A673 (cell line): ENCODE data around the gene SNRNP40. TPM values are rescaled to one million over a fixed set of nuclear protein-coding genes. Genes with fewer than 3 reads are reported as not detected.

ENCODE experiments used
- BruUV-seq: library from RNA; stranded (reverse); fragments of 400-500 nt; replicated peaks from 2 replicates; lab custom pipeline; 2021; lab: Mats Ljungman, UMichigan
- CTCF ChIA-PET: fragments of 300-600 bp; sonication (Branson Sonifier 250); formaldehyde crosslinking; loops from one replicate; lab custom pipeline; 2022; ENCODE audit warnings: antibody characterized with exemption; lab: Charles Lee
- POLR2A ChIA-PET: fragments of 300-600 bp; sonication (Branson Sonifier 250); formaldehyde crosslinking; loops from one replicate; lab custom pipeline; 2022; ENCODE audit warnings: antibody characterized with exemption; ENCODE audit not compliant: low non-redundant PET; lab: Charles Lee
- DNase-seq: peaks from one replicate; pipeline ENCODE4 v3.0.0-alpha.2; 2015; ENCODE audit warnings: low spot score
- H3K27ac ChIP-seq: fragments of 200-600 bp; sonication (generic); 2 replicates; pipeline ENCODE4 v1.5.1; 2016; ENCODE audit warnings: mixed run types, low read depth, mild to moderate bottlenecking, mixed read lengths, antibody characterized with exemption, low read length; ENCODE audit not compliant: poor library complexity, severe bottlenecking
- H3K27me3 ChIP-seq: fragments of 200-600 bp; sonication (generic); replicated peaks from 2 replicates; pipeline ENCODE4 v1.6.1; 2017; ENCODE audit warnings: mixed run types, low read depth, mild to moderate bottlenecking, mixed read lengths, antibody characterized with exemption, low read length; ENCODE audit not compliant: insufficient read depth, poor library complexity
- H3K36me3 ChIP-seq: fragments of 200-600 bp; sonication (generic); 2 replicates; pipeline ENCODE4 v1.6.1; 2016; ENCODE audit warnings: mixed run types, mild to moderate bottlenecking, mixed read lengths, antibody characterized with exemption, low read length; ENCODE audit not compliant: insufficient read depth, poor library complexity, severe bottlenecking
- H3K4me1 ChIP-seq: fragments of 200-600 bp; sonication (generic); 2 replicates; pipeline ENCODE4 v1.6.1; 2017; ENCODE audit warnings: mixed run types, mild to moderate bottlenecking, mixed read lengths, antibody characterized with exemption, low read length; ENCODE audit not compliant: insufficient read depth, poor library complexity, severe bottlenecking
- H3K4me3 ChIP-seq: fragments of 200-600 bp; sonication (generic); 2 replicates; pipeline ENCODE4 v1.5.1; 2016; ENCODE audit warnings: low read depth, mixed run types, mild to moderate bottlenecking, mixed read lengths, low read length; ENCODE audit not compliant: poor library complexity, severe bottlenecking
- H3K9me3 ChIP-seq: fragments of 200-600 bp; sonication (generic); 2 replicates; pipeline ENCODE4 v1.6.1; 2016; ENCODE audit warnings: mixed run types, low read depth, mild to moderate bottlenecking, mixed read lengths, antibody characterized with exemption, low read length; ENCODE audit not compliant: poor library complexity, severe bottlenecking
- CTCF ChIP-seq: fragments of 300-800, 200-600 bp; sonication (generic); conservative IDR thresholded peaks from 2 replicates; pipeline ENCODE4 v1.5.1; 2017; ENCODE audit warnings: low read depth, mild to moderate bottlenecking, antibody characterized with exemption, low read length, moderate library complexity, mixed read lengths
- EZH2 ChIP-seq: fragments of 200-600 bp; sonication (generic); IDR thresholded peaks from 2 replicates; pipeline ENCODE4 v1.6.1; 2017; ENCODE audit warnings: borderline replicate concordance, low read depth, mild to moderate bottlenecking, mixed read lengths, antibody characterized with exemption, low read length; ENCODE audit not compliant: poor library complexity, severe bottlenecking
- intact Hi-C: fragments of 100-400 bp; cut with micrococcal nuclease; formaldehyde crosslinking; loops from one replicate; pipeline ENCODE4 v1.10.0; 2022; ENCODE audit not compliant: unreplicated experiment
- total RNA-seq: library from RNA; stranded (reverse); gene quantifications from 2 replicates; pipeline ENCODE4 v1.2.3, GENCODE V29; 2021

SNRNP40 gene
- total RNA-seq, 1 experiment from 2014 or later = 121 TPM

- POLR2A ChIA-PET = no interaction called here
Measured at GRCh38 chr1:31308036-31308435, 11.4 kb upstream of the SNRNP40 start.

GRCh38 chr1:31306278-31306677, 9.7 kb upstream of the SNRNP40 start:
- H3K36me3 ChIP-seq = peaks cover 14% of the 10 kb centered on the region
- H3K9me3 ChIP-seq = no peaks in the 10 kb centered on the region
- intact Hi-C loops = no loop called here
- no peak overlapping the region for H3K4me3 ChIP-seq
- TF ChIP-seq EZH2 (no peak), CTCF (no peak)
- H3K27ac ChIP-seq = no peak overlapping the region
- DNase-seq = peak; percentile 27
- ChIA-PET CTCF (no interaction called here), POLR2A (interaction anchor here (0.6 to 1.0 kb wide), 2 partner anchors 9 to 22 kb away, joined by 3 to 4 read pairs; partner anchors contain the start of genes SNRNP40 and ZCCHC17)
- BruUV-seq = no TSS peak
- H3K27me3 ChIP-seq = no peaks in the 10 kb centered on the region
- no peaks in the 10 kb centered on the region for H3K4me1 ChIP-seq

More at GRCh38 chr1:31308036-31308435, 11.4 kb upstream of the SNRNP40 start:
- no peak overlapping the region for H3K4me3 ChIP-seq
- intact Hi-C loops = no loop called here
- no peaks in the 10 kb centered on the region for H3K4me1 ChIP-seq
- no peak for DNase-seq
- no peaks in the 10 kb centered on the region for H3K27me3 ChIP-seq
- BruUV-seq = no TSS peak
- TF ChIP-seq CTCF (no peak), EZH2 (no peak)
- no peak overlapping the region for H3K27ac ChIP-seq
- CTCF ChIA-PET = no interaction called here
- H3K9me3 ChIP-seq = no peaks in the 10 kb centered on the region
- H3K36me3 ChIP-seq = peaks cover 20% of the 10 kb centered on the region

GRCh38 chr1:31302709-31303441, 6.3 kb upstream of the SNRNP40 start:
- peak; percentile 17 for DNase-seq
- ChIA-PET POLR2A (no interaction called here), CTCF (no interaction called here)
- Histone ChIP-seq H3K9me3 (no peaks in the 10 kb centered on the region), H3K27ac (no peak overlapping the region), H3K4me1 (peaks cover 5% of the 10 kb centered on the region), H3K27me3 (no peaks in the 10 kb centered on the region), H3K36me3 (no peaks in the 10 kb centered on the region), H3K4me3 (no peak overlapping the region)
- intact Hi-C loops = no loop called here
- BruUV-seq = no TSS peak
- TF ChIP-seq CTCF = no peak
- no peak for TF ChIP-seq EZH2
